Measurements from ENCODE around the gene VPS26B.
"Not testable (repeated sequence)": the region's sequence is repeated elsewhere in the genome, so short reads cannot be mapped to it uniquely, and the experiment has no call there.

Gene VPS26B

DNA sequence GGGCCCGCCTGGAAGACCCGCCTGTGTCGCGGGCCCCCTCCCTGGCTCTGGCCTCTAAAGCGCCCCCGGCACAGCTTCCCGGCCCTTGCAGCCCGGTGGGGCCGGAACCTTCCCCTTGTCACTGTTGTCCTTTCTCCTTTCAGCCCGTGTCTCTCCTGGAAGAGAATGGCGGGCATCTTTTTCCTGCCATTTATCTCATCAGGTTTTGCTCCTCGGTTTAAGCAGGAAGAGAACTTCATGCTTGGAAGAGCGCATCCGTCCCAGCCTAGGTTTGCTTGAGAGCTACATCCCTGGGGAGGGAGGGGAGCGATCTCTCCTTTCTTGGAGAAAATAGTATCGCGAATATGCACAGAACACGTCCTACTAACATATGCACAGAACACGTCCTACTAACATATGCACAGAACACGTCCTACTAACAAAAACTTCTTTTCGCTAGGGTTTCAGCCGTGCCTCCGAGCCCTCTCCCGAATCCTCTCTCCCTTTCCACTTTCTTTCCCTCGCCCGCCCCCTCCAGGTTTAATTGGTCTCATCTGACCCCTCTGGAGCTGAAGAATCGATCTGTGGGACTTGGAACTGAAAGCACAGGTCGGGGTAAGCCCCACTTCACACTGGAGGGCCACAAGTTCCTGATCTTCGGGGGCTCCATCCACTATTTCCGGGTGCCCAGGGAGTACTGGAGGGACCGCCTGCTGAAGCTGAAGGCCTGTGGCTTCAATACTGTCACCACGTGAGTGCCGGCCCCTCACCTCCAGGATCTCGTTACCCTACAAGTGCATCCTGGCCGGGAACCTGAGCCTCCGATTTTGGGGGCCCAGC, 52.9 kb downstream of the VPS26B start:
- no peak overlapping the region for H3K4me3 ChIP-seq (ENCODE audit: control insufficient read depth, low read depth, low read length)

DNA sequence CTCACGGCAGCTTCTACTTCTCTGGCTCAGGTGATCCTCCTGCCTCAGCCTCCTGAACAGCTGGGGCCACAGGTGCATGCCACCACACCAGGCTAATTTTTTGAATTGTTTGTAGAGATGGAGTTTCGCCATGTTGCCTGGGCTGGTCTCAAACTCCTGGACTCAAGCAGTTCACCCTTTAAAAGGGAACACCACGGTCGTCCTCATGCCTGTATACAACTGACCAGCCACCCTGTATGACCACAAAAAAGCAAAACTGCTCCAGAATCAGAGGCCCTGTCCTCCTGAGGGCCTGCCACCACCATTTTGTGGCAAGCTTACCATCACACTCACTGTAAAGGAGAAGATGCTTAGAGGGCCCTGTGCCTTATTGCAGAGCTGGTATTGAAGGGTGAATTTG, 53.9 kb downstream of the VPS26B start:
- DNase-seq (ENCODE audit: low read depth) = no peak
- TF ChIP-seq, protein P1, sequence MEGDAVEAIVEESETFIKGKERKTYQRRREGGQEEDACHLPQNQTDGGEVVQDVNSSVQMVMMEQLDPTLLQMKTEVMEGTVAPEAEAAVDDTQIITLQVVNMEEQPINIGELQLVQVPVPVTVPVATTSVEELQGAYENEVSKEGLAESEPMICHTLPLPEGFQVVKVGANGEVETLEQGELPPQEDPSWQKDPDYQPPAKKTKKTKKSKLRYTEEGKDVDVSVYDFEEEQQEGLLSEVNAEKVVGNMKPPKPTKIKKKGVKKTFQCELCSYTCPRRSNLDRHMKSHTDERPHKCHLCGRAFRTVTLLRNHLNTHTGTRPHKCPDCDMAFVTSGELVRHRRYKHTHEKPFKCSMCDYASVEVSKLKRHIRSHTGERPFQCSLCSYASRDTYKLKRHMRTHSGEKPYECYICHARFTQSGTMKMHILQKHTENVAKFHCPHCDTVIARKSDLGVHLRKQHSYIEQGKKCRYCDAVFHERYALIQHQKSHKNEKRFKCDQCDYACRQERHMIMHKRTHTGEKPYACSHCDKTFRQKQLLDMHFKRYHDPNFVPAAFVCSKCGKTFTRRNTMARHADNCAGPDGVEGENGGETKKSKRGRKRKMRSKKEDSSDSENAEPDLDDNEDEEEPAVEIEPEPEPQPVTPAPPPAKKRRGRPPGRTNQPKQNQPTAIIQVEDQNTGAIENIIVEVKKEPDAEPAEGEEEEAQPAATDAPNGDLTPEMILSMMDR (IDR thresholded peaks at IDR 0.05; ENCODE audit: control insufficient read depth, insufficient read depth, low read depth, low read length, missing control alignments) = no peak
- H3K4me3 ChIP-seq (ENCODE audit: control insufficient read depth, low read depth, low read length) = no peak overlapping the region

More for the DNA sequence above, 52.9 kb downstream of the VPS26B start:
- DNase-seq (ENCODE audit: low read depth) = no peak
- TF ChIP-seq, protein P1 (IDR thresholded peaks at IDR 0.05; ENCODE audit: control insufficient read depth, insufficient read depth, low read depth, low read length, missing control alignments) = no peak

DNA sequence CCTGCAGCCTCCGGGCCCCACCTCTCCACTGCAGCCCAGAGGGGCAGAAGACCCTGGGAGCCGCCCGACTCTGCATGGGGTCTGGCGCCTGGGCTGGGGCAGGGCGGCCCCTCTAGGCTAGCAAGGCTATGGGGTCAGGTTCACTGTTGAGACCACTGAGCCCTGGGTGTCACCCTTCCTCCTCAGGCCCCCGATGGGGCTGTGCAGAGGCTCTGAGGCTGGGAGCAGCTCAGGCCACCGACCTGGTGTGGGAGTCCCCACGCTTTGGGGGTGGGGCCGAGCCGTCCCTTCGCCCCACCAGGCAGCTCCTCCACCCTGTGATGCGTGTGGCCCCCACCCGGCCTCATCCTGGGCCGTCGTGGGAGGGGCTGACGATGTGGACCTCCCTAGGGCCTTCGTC, 57.2 kb downstream of the VPS26B start:
- not testable (repeated sequence) for H3K4me3 ChIP-seq (ENCODE audit: control insufficient read depth, low read depth, low read length)

DNA sequence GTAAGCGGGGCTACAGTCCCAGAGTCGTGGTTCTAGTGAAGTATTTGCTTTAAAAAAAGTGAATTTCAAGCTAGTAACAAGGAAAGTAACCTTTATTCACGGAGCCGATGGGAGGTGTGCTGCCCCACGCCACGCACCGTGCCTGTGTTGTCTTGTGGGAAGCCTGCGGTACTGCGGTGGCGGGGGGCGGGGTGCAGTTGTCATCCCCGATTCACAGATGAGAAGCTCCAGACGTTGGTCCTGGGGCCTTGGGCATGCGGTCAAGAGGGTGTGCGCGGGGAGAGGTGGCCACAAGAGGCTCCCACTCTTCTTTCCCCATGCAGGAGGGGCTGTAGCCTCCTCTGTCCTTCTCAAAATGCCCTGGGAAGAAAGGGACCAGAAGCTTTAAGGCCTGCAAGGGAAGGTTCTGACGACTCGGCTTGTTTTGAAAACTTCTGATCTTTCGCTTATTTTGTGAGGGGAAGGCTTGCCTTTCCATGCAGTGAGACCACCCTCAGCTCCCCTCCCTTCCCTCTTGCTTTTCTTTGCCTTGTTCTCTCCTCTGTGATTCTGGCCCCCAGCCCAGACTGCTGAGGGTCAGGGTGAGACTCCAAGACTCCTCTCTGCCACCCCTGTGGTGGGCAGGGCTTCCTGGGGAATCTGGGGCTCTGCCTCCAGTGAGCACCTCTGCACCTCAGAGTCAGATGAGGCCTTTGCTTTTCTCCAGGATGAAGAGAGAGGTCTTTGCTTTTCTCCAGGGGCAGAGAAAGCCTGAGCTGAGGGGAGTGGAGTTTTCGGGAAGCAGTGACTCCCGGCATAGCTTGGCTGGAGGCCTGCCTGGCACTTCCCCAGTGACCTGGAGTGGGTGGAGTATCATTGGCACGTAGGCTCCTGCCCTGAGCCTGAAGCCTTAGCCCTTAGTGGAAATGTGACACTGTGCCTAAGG, 57.9 kb downstream of the VPS26B start:
- DNase-seq (ENCODE audit: low read depth) = no peak
- TF ChIP-seq, protein P1 (IDR thresholded peaks at IDR 0.05; ENCODE audit: control insufficient read depth, insufficient read depth, low read depth, low read length, missing control alignments) = no peak
- H3K4me3 ChIP-seq (ENCODE audit: control insufficient read depth, low read depth, low read length) = no peak overlapping the region

More for the DNA sequence above, 57.2 kb downstream of the VPS26B start:
- DNase-seq (ENCODE audit: low read depth) = not testable (repeated sequence)

DNA sequence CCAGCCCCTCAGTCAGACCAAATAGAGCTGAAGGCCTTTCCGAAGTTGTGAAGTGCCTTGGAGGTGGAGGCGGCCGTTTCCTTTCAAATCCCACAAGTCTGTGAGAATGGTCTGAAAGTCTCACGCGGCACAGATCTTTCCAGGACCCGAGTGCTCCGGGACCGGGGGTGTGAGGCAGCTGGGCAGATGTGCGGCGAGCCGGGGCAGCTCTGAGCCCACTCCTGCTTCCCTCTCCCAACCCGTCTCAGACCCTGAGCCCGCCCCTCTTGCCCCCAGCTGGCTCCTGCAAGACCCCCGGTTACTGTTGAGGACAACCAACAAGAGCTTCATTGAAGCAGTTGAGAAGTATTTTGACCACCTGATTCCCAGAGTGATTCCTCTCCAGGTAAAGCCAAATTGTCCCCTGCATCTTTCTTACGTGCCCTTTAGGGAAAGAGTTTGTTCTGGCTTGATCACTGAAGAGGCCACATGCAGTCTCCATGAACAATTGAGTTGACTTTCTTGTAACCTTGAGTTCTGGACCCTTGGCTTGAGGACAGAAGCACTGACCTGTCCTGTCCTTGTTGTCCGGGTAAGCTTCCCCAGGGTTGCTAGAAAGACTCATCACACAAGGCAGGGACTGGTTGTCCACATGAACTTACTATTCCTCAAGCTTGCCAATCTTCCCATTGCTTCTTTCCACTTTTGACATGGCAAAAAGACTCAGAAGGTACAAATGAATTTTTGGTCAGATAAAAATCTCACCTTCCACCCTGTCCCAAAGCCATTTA, 59.2 kb downstream of the VPS26B start:
- no peak overlapping the region for H3K4me3 ChIP-seq (ENCODE audit: control insufficient read depth, low read depth, low read length)
- no peak for DNase-seq (ENCODE audit: low read depth)
- TF ChIP-seq, protein P1 (IDR thresholded peaks at IDR 0.05; ENCODE audit: control insufficient read depth, insufficient read depth, low read depth, low read length, missing control alignments) = no peak

DNA sequence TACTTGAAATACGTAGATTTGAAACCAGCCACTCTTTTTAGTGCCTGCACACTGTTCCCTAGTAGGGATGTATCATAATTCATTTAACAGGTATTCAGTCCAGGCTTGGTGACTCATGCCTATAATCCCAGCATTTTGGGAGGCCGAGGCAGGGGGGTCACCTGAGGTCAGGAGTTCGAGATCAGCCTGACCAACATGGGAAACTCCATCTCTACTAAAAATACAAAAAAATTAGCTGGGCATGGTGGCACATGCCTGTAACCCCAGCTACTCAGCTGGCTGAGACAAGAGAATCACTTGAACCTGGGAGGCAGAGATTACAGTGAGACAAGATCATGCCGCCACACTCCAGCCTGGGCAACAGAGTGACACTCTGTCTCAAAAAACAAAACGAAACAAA, 59.9 kb downstream of the VPS26B start:
- DNase-seq (ENCODE audit: low read depth); H3K4me3 ChIP-seq (ENCODE audit: control insufficient read depth, low read depth, low read length): not testable (repeated sequence)

DNA sequence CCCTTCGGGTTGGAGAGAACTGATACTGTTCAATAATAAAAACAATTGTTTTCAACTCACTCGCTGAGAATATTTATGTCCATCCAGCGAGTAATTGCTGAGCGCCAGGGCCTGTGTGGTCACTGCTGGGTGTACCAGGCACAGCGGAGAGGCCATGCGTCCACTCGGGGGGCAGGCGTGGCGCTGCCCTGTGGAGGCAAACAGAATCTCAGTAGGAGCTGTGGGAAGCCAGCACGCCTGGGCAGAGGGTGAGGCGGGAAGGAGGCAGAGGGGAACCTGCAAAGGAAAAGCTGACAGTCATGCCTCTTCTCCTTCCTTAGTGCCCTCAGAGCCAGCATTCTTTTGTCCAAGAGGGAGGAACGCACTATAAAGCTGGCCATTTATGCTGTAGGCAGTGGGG, 63.1 kb downstream of the VPS26B start:
- DNase-seq (ENCODE audit: low read depth) = no peak

More for the DNA sequence above, 63.1 kb downstream of the VPS26B start:
- H3K4me3 ChIP-seq (ENCODE audit: control insufficient read depth, low read depth, low read length) = no peak overlapping the region
- TF ChIP-seq, protein P1 (IDR thresholded peaks at IDR 0.05; ENCODE audit: control insufficient read depth, insufficient read depth, low read depth, low read length, missing control alignments) = no peak

Data from AG09309 (cell line).